ENCODE measurements around the gene DPP6.
A peak's percentile ranks its signal among the peaks of the same experiment; 100 is the strongest.

Gene DPP6

GRCh38 chr7:154832557-154833138 is 780.5 kb downstream of the DPP6 start:
- no peak for DNase-seq (ENCODE audit: extremely low spot score, insufficient read length, low read depth)
- peak; percentile 70 for FAIRE-seq

GRCh38 chr7:154836021-154836448 is 783.8 kb downstream of the DPP6 start:
- FAIRE-seq (no peak), DNase-seq (ENCODE audit: extremely low spot score, insufficient read length, low read depth) (no peak)

DNA sequence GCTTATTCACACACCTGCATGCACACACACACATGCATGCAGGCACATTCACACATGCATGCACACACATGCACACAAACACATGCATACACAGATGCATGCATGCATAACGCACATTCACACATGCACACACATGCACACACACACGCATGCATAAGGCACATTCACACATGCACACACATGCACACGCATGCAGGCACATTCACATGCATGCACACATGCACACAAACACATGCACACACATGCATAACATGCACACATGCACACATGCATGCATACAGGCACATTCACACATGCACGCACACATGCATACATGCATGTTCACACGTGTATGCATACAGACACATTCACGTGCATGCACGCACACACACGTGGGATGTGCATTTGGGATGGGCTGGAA is 784.9 kb downstream of the DPP6 start:
- FAIRE-seq (no peak), DNase-seq (ENCODE audit: extremely low spot score, insufficient read length, low read depth) (no peak)

DNA sequence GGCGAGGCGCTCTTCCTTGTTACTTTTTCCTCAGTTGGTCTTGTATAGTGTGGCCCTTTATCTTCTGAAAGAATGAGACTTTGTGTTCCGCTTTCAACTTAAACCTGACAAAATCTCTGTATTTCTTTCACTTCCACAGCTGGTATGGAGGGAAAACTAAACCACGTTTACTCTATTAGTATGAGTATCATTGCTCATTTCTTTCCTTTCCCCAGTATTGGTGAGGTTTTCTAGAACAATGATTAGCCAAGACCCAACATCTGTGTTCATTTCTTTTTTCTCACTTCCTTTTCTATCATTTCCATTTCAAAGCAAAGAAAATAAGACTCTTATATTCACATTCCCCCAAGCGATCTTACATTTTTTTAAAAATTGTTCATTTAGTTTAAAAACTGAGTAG is 785.4 kb downstream of the DPP6 start:
- DNase-seq (ENCODE audit: extremely low spot score, insufficient read length, low read depth), result no peak
- FAIRE-seq, result peak; percentile 84

GRCh38 chr7:154840086-154840485 is 787.9 kb downstream of the DPP6 start:
- DNase-seq (ENCODE audit: extremely low spot score, insufficient read length, low read depth) (no peak), FAIRE-seq (no peak)

GRCh38 chr7:154841731-154842331 is 789.6 kb downstream of the DPP6 start:
- no peak for FAIRE-seq
- no peak for DNase-seq (ENCODE audit: extremely low spot score, insufficient read length, low read depth)

GRCh38 chr7:154842591-154842990 is 790.4 kb downstream of the DPP6 start:
- FAIRE-seq (no peak), DNase-seq (ENCODE audit: extremely low spot score, insufficient read length, low read depth) (no peak)

- DNase-seq (ENCODE audit: extremely low spot score, insufficient read length, low read depth) (no peak), FAIRE-seq (no peak)
Observed at GRCh38 chr7:154843670-154844237, 791.6 kb downstream of the DPP6 start.

DNA sequence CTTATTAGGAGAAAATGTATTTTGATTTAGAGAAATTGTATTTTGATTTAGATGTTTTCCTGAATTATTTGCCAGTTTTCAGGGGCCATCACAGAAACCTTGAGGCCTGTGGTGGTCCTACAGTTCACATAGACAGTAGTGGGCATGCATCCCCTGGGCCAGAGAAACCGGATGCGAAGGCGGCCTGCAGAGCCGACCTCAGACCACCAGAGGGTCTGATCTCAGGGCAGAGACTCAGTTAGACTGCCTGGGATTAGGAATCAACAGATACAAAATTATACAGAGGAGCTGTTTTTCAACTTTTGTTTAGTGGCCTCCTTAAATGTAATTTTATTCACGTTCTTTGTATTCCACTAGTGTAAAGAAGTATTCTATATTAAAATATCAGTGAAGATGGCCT is 792.3 kb downstream of the DPP6 start:
- FAIRE-seq, result no peak
- no peak for DNase-seq (ENCODE audit: extremely low spot score, insufficient read length, low read depth)

DNA sequence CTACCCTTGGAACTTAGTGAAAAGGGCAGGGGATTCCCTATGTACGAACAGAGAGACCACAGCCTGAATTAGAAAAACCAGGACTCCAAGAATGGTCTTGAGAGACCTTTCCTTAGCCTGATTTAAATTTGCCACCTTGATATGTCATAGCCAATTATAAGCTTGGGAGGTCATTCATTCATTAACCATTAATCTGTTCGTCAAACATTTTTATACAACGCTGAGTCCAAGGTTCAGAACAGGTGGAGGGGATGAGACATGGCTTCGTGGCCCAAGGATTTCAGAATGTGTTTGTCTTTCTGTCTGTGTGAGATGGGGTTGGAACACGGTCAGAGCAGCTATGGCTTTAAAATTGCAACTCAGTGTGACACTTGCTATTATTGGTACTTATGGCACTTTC is 792.8 kb downstream of the DPP6 start:
- FAIRE-seq (no peak), DNase-seq (ENCODE audit: extremely low spot score, insufficient read length, low read depth) (no peak)

DNA sequence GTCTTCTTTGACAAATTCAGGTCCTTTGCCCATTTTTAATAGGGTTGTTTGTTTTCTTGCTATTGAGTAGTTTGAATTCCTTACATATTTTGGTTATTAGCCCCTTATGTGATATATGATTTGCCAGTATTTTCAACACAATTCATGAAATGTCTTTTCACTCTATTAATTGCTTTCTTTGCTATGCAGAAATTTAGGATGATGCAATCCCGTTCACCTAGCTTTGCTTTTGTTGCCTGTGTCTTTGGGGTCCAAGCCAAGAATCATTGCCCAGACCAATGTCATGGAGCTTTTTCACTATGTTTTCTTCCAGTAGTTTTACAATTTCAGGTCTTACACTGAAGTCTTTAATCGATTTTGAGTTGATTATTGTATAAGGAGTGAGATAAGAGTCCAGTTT is 796.3 kb downstream of the DPP6 start:
- DNase-seq (ENCODE audit: extremely low spot score, insufficient read length, low read depth) (no peak), FAIRE-seq (no peak)

- FAIRE-seq (no peak), DNase-seq (ENCODE audit: extremely low spot score, insufficient read length, low read depth) (no peak)
Observed at GRCh38 chr7:154852205-154852604, 800.0 kb downstream of the DPP6 start.

GRCh38 chr7:154853063-154853726 is 801.0 kb downstream of the DPP6 start:
- no peak for DNase-seq (ENCODE audit: extremely low spot score, insufficient read length, low read depth)
- no peak for FAIRE-seq

DNA sequence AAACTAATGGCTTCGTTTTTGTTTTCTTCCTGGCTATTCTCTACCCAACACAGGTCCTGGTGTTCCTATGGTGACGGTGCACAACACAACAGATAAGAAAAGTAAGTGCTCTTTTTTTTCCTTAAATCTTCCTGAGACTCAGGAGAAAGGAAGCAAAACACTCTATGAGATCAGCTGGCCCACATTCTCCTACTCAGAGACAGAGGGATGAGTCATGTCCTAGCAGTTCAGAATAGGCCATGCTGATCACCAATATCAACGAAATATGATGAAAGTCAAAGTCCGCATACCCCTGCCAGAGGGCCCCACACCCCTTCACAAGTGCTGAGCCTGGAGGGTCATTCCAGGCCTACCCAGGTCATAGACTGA is 801.5 kb downstream of the DPP6 start:
- DNase-seq (ENCODE audit: extremely low spot score, insufficient read length, low read depth) (no peak), FAIRE-seq (no peak)

- DNase-seq (ENCODE audit: extremely low spot score, insufficient read length, low read depth) (no peak), FAIRE-seq (no peak)
Observed at GRCh38 chr7:154854836-154855235, 802.6 kb downstream of the DPP6 start.

DNA sequence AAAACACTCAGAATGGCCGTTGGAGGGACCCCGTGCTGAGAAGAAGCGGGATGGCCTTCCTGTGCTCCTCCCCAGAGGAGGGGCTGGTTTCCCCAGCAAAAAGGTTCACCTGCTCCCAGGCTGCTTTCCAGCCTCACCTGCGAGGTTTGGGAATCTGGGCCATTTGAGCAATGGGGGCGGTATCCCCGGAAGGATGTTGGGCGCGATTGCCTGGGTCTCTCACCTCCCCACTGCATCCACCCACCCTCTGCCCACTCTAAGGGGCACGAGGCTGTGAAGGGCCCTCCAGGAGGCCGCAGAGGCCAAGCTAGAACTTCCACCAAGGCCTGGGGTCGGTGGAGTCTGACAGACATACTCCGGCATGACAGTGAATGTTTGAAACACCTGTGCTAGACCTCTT is 803.2 kb downstream of the DPP6 start:
- FAIRE-seq (no peak), DNase-seq (ENCODE audit: extremely low spot score, insufficient read length, low read depth) (no peak)

- DNase-seq (ENCODE audit: extremely low spot score, insufficient read length, low read depth), result no peak
- no peak for FAIRE-seq
Observed at GRCh38 chr7:154856733-154857132, 804.5 kb downstream of the DPP6 start.

DNA sequence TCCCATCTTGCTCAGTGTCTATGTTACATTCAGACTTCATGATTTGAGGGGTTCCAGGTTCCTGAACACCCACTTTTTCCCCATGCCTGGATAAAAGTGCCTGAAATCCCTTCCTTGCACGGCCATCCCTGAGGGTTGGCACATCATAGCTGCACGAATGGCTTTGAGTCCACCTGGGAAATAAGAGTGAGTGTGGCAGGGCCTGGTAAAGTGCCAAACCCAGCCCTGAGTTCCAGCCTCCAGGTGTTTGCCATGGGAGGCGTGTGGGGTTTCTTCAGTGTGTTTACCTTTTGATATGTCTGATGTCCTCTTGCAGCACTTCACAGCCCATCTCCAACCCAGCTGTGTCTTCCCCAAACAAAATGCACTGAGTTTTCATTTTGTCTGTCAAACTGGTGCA is 805.0 kb downstream of the DPP6 start:
- no peak for DNase-seq (ENCODE audit: extremely low spot score, insufficient read length, low read depth)
- no peak for FAIRE-seq

DNA sequence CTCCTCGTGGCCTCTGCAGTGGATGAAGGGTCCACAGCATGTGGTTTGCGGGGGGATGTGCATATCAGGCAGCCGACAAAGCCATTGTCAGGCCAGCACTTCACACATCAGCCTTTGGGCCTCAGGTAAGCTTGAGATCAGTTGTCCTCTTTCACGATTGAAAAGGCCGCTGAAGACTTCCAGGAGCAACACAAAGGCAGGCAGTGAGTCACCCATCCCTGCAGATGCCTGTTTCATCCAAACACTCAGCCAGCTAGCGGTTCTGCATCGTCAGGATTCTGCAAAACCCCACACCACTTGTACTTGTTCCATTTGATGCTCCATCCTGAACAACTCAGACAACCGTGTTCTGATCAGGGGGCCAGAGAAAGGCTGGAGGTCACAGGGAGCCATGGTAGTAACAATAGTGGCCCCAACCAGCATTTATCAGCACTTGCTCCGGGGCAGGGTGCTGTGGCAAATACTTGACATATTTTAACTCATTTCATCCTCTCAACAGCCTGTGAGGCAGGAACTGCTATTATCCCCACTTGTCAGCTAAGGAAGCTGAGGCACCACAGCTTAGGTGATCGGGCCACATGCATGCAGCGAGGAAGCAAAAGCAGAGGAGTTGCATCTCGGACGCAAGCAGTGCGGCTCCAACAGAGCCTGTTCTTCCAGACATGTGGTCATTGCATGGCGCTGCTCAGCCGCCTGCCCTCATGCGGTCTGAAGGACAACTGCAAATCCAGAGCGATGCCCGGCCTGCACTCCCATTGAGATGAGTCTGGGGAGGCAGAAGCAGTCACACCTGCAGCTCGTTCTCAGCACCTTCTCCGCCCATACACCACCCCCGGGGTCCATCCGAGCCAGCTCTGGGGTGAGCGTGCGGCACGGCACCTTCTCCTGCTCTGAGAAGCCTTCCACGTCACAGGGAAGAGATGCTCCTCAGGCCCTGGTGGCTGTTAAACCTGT is 805.8 kb downstream of the DPP6 start:
- FAIRE-seq (no peak), DNase-seq (ENCODE audit: extremely low spot score, insufficient read length, low read depth) (no peak)

DNA sequence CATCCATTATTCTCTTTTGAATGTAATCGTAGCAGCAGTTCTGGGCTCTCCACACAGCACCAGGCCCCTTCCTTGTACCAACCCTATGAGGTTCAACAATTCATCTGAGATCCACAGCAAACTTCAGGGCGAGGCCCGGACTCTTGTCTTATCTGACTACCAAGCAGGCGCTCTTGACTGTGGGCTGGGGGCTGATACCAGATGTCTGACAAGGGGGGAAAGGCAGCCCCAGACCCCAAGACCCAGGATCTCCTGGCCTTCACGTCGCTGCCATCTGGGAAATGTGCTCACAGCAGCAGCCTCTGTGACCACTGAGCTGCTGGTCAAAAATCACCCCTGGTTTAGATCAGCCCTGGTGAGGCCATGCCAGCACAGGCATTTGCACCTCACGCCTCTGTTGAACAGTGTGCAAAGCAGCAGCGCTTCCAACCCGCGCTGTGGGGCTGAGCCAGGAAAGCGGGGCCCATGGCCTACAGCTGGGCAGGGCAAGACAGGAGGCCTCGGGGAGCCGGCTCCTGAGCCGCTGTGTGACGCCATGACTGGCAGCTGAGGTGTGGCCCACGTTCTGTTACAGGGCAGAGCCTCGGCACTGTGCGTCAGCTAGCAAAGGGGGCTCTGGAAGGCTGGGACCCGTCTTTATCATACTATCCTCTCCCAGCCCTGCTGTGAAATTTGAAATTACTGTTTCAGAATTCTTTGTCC is 806.8 kb downstream of the DPP6 start:
- no peak for FAIRE-seq
- DNase-seq (ENCODE audit: extremely low spot score, insufficient read length, low read depth), result no peak
